Right cardiac atrium (tissue), 5 donors: ENCODE data around the gene ADAT3. TPM values are rescaled to one million over a fixed set of nuclear protein-coding genes. Genes with fewer than 3 reads are reported as not detected.

Experiments
- ATAC-seq, 2 donors: fragments of 200-7000 bp; cut with Tn5 transposase; one replicate each; pipeline versions ENCODE4 v1.8.0 to v1.9.1; 2020; ENCODE audit warnings: moderate library complexity in 2 of 2, mild to moderate bottlenecking in 1 of 2
- DNase-seq, 3 donors: peaks; one replicate each; pipeline ENCODE4 v3.0.0-alpha.2; 2020
- H3K27ac ChIP-seq: one replicate; pipeline ENCODE4 v1.5.1; 2013; ENCODE audit warnings: mild to moderate bottlenecking, low read length, control low read depth, moderate library complexity
- H3K27me3 ChIP-seq: one replicate; pipeline ENCODE4 v1.6.1; 2013; ENCODE audit not compliant: control insufficient read depth, insufficient read depth
- H3K4me1 ChIP-seq: one replicate; pipeline ENCODE4 v1.6.1; 2013; ENCODE audit warnings: low read length; ENCODE audit not compliant: control insufficient read depth, insufficient read depth
- H3K4me3 ChIP-seq: one replicate; pipeline ENCODE4 v1.5.1; 2013; ENCODE audit warnings: low read length, control low read depth
- H3K9me3 ChIP-seq: one replicate; pipeline ENCODE4 v1.6.1; 2013; ENCODE audit warnings: low read length; ENCODE audit not compliant: control insufficient read depth
- WGBS: extraction: QIAGEN DNeasy Blood & Tissue Kit; methylation state at CpG from one replicate; pipeline ENCODE4 v1.1.7; 2013; 5-methylcytosine and 5-hydroxymethylcytosine counted together
- intact Hi-C, 4 donors: fragments of 100-400 bp; cut with DNase I; formaldehyde crosslinking; loops; one replicate each; pipeline versions ENCODE4 v1.11.0 to v1.14.0; 2022 to 2023
- polyA plus RNA-seq: library from polyadenylated mRNA; stranded (reverse); fragments of 200-250 nt; gene quantifications from one replicate; pipeline ENCODE4 v1.2.3, GENCODE V29; 2013
- total RNA-seq, 4 donors: library from RNA; stranded (reverse); fragmentation: NEBNext Ultra II Directional; extraction: Animal tissue kit (Norgen Biotek cat#: 25700); gene quantifications; one replicate each; pipeline ENCODE4 v1.2.1, GENCODE V29; 2021
- donor health status: healthy with polysubstance abuse.
- donor health status: DM: no; HTN: yes; CAD: no.
- donor health status: DM: no; HTN: no; CAD: no.
- donor health status: DM: no; HTN: yes; CAD: no; lungs with severe emphysema.
- donor health status: DM: yes; HTN: yes; CAD: no.

The ADAT3 gene
- total and polyA plus RNA-seq, 5 donors = 1.2 to 2.7 (median 1.8) TPM

- no peak overlapping the region for H3K4me3 ChIP-seq
- ATAC-seq (no peak), DNase-seq (no peak)
- H3K27ac ChIP-seq = no peak overlapping the region
- H3K9me3 ChIP-seq = no peaks in the 10 kb centered on the region
- intact Hi-C loops = no loop called here
- 94% methylated on average over 23 of the region's 23 CpGs for WGBS
- no peaks in the 10 kb centered on the region for H3K4me1 ChIP-seq
- H3K27me3 ChIP-seq = no peaks in the 10 kb centered on the region
These were observed 9.7 kb downstream of the ADAT3 start for GRCh38 chr19:1914826-1915341.

- H3K27me3 ChIP-seq = no peaks in the 10 kb centered on the region
- H3K27ac ChIP-seq = no peak overlapping the region
- H3K4me1 ChIP-seq = no peaks in the 10 kb centered on the region
- no peak overlapping the region for H3K4me3 ChIP-seq
- 84% methylated on average over 17 of the region's 17 CpGs for WGBS
- intact Hi-C loops = no loop called here
- ATAC-seq = no peak
- DNase-seq = no peak
- H3K9me3 ChIP-seq = no peaks in the 10 kb centered on the region
These were observed 11.9 kb downstream of the ADAT3 start for GRCh38 chr19:1917146-1917545.

- ATAC-seq = no peak
- 93% methylated on average over 25 of the region's 25 CpGs for WGBS
- H3K27me3 ChIP-seq = no peaks in the 10 kb centered on the region
These were observed 12.7 kb downstream of the ADAT3 start for GRCh38 chr19:1917926-1918325.

GRCh38 chr19:1918975-1919374 lies 13.8 kb downstream of the ADAT3 start:
- 95% methylated on average over 28 of the region's 28 CpGs for WGBS
- H3K4me3 ChIP-seq = no peak overlapping the region
- no peaks in the 10 kb centered on the region for H3K27me3 ChIP-seq
- no peak for DNase-seq
- no peaks in the 10 kb centered on the region for H3K4me1 ChIP-seq
- intact Hi-C loops = no loop called here
- no peaks in the 10 kb centered on the region for H3K9me3 ChIP-seq
- no peak for ATAC-seq
- no peak overlapping the region for H3K27ac ChIP-seq

More at GRCh38 chr19:1917926-1918325, 12.7 kb downstream of the ADAT3 start:
- Histone ChIP-seq H3K27ac (no peak overlapping the region), H3K4me3 (no peak overlapping the region), H3K4me1 (no peaks in the 10 kb centered on the region), H3K9me3 (no peaks in the 10 kb centered on the region)
- DNase-seq = no peak
- intact Hi-C loops = no loop called here

GRCh38 chr19:1920644-1921043 lies 15.4 kb downstream of the ADAT3 start:
- 92% methylated on average over 19 of the region's 19 CpGs for WGBS
- Histone ChIP-seq H3K9me3 (no peaks in the 10 kb centered on the region), H3K4me3 (no peak overlapping the region), H3K27me3 (no peaks in the 10 kb centered on the region), H3K27ac (no peak overlapping the region), H3K4me1 (no peaks in the 10 kb centered on the region)
- intact Hi-C loops = no loop called here
- ATAC-seq (no peak), DNase-seq (no peak)

- no peak overlapping the region for H3K4me3 ChIP-seq
- no peaks in the 10 kb centered on the region for H3K27me3 ChIP-seq
- no peaks in the 10 kb centered on the region for H3K4me1 ChIP-seq
- intact Hi-C loops = no loop called here
- H3K9me3 ChIP-seq = no peaks in the 10 kb centered on the region
- no peak for DNase-seq
- ATAC-seq = no peak
- WGBS = 92% methylated on average over 19 of the region's 19 CpGs
- H3K27ac ChIP-seq = no peak overlapping the region
These were observed 16.1 kb downstream of the ADAT3 start for GRCh38 chr19:1921326-1921725.

GRCh38 chr19:1921825-1922224 lies 16.6 kb downstream of the ADAT3 start:
- intact Hi-C loops = no loop called here

GRCh38 chr19:1922803-1923202 lies 17.6 kb downstream of the ADAT3 start:
- 97% methylated on average over 23 of the region's 23 CpGs for WGBS
- Histone ChIP-seq H3K27me3 (no peaks in the 10 kb centered on the region), H3K9me3 (no peaks in the 10 kb centered on the region), H3K27ac (no peak overlapping the region), H3K4me1 (no peaks in the 10 kb centered on the region), H3K4me3 (no peak overlapping the region)
- intact Hi-C loops = no loop called here
- ATAC-seq = no peak
- DNase-seq = no peak

More at GRCh38 chr19:1921825-1922224, 16.6 kb downstream of the ADAT3 start:
- Histone ChIP-seq H3K4me1 (no peaks in the 10 kb centered on the region), H3K27me3 (no peaks in the 10 kb centered on the region), H3K4me3 (no peak overlapping the region), H3K27ac (no peak overlapping the region), H3K9me3 (no peaks in the 10 kb centered on the region)
- DNase-seq = no peak
- WGBS = 93% methylated on average over 15 of the region's 15 CpGs
- no peak for ATAC-seq

GRCh38 chr19:1923319-1923718 lies 18.1 kb downstream of the ADAT3 start:
- no peak overlapping the region for H3K27ac ChIP-seq
- DNase-seq = peak; percentile 22 to 68 (median 64)
- no peaks in the 10 kb centered on the region for H3K9me3 ChIP-seq
- H3K4me1 ChIP-seq = no peaks in the 10 kb centered on the region
- H3K27me3 ChIP-seq = no peaks in the 10 kb centered on the region
- ATAC-seq = peak; percentile 21 to 31
- WGBS = 87% methylated on average over 8 of the region's 8 CpGs
- intact Hi-C loops = no loop called here
- no peak overlapping the region for H3K4me3 ChIP-seq

GRCh38 chr19:1924320-1924961 lies 19.2 kb downstream of the ADAT3 start:
- WGBS = 91% methylated on average over 35 of the region's 35 CpGs
- intact Hi-C loops = no loop called here
- ATAC-seq = no peak

GRCh38 chr19:1925544-1925943 lies 20.3 kb downstream of the ADAT3 start:
- DNase-seq = no peak
- Histone ChIP-seq H3K4me1 (no peaks in the 10 kb centered on the region), H3K27ac (no peak overlapping the region), H3K27me3 (no peaks in the 10 kb centered on the region), H3K4me3 (no peak overlapping the region), H3K9me3 (no peaks in the 10 kb centered on the region)
- intact Hi-C loops = loop anchor here in 1 of 4 donors (5.0 kb wide), 1 partner anchor 147 kb away; no protein-coding TSS in a partner anchor
- no peak for ATAC-seq
- WGBS = 89% methylated on average over 16 of the region's 16 CpGs

More at GRCh38 chr19:1924320-1924961, 19.2 kb downstream of the ADAT3 start:
- Histone ChIP-seq H3K4me1 (no peaks in the 10 kb centered on the region), H3K27me3 (no peaks in the 10 kb centered on the region), H3K4me3 (no peak overlapping the region), H3K27ac (no peak overlapping the region), H3K9me3 (no peaks in the 10 kb centered on the region)
- DNase-seq = no peak
